K562 (cell line): ENCODE results near the gene GIPC3. TPM values are rescaled to one million over a fixed set of nuclear protein-coding genes. Genes with fewer than 3 reads are reported as not detected.

Source experiments
- ADNP ChIP-seq: fragments of 200-800 bp; sonication (Bioruptor generic); IDR thresholded peaks from 2 replicates; pipeline ENCODE4 v1.6.1; 2016; ENCODE audit warnings: missing genetic modification characterization, missing compliant biosample characterization
- ASH1L ChIP-seq: fragments of 450-650 bp; IDR thresholded peaks from 2 replicates; pipeline ENCODE4 v1.6.1; 2018; ENCODE audit warnings: borderline replicate concordance, mild to moderate bottlenecking, low read depth; ENCODE audit not compliant: partially characterized antibody
- C11orf30 ChIP-seq: fragments of 450-650 bp; IDR thresholded peaks from 2 replicates; pipeline ENCODE4 v1.6.1; 2016; ENCODE audit warnings: low read depth, mild to moderate bottlenecking
- CBFA2T3 ChIP-seq: fragments of 450-650 bp; IDR thresholded peaks from 2 replicates; pipeline ENCODE4 v1.6.1; 2017
- E2F1 ChIP-seq: sonication (generic); formaldehyde crosslinking; IDR thresholded peaks from 2 replicates; pipeline ENCODE4 v1.8.1; 2023; ENCODE audit warnings: mild to moderate bottlenecking, missing genetic modification reagents, moderate library complexity
- FOXP1 ChIP-seq: sonication (generic); formaldehyde crosslinking; IDR thresholded peaks from 2 replicates; pipeline ENCODE4 v1.8.0; 2022; ENCODE audit warnings: mild to moderate bottlenecking, missing genetic modification reagents
- HBP1 ChIP-seq: fragments of 450-650 bp; formaldehyde crosslinking; IDR thresholded peaks from 2 replicates; pipeline ENCODE4 v1.4.0; 2022; ENCODE audit warnings: missing genetic modification characterization
- ID3 ChIP-seq, 2 experiments: fragments of 250-450 bp in 1 of 2; fragments of 450-650 bp in 1 of 2; sonication (Bioruptor Pico) in 1 of 2; IDR thresholded peaks; 2 replicates each; pipeline versions ENCODE4 v1.6.1 to v1.8.0; 2016 to 2021; ENCODE audit warnings: mild to moderate bottlenecking in 2 of 2, moderate library complexity in 2 of 2, missing compliant biosample characterization in 1 of 2, missing genetic modification characterization in 1 of 2
- MYBL2 ChIP-seq, 2 experiments: fragments of 450-650 bp in 1 of 2; sonication (generic) in 1 of 2; formaldehyde crosslinking in 1 of 2; IDR thresholded peaks; 2 replicates each; pipeline versions ENCODE4 v1.6.1 to v1.8.1; 2017 to 2022; ENCODE audit warnings: borderline replicate concordance in 1 of 2, inconsistent platforms in 1 of 2, low read depth in 1 of 2, mild to moderate bottlenecking in 1 of 2, missing genetic modification reagents in 1 of 2, moderate library complexity in 1 of 2
- NR2C2 ChIP-seq, 2 experiments: fragments of 200-800 bp in 1 of 2; sonication (Bioruptor generic) in 1 of 2; sonication (generic) in 1 of 2; formaldehyde crosslinking in 1 of 2; IDR thresholded peaks; 2 replicates each; pipeline versions ENCODE4 v1.6.1 to v1.8.0; 2016 to 2022; ENCODE audit warnings: mild to moderate bottlenecking in 1 of 2, missing compliant biosample characterization in 1 of 2, missing genetic modification characterization in 1 of 2, missing genetic modification reagents in 1 of 2
- POLR2A ChIP-seq: fragments of 450-650 bp; conservative IDR thresholded peaks from 2 replicates; pipeline ENCODE4 v1.6.1; 2016
- TARDBP ChIP-seq: fragments of 450-650 bp; IDR thresholded peaks from 2 replicates; pipeline ENCODE4 v1.6.1; 2016
- TGIF2 ChIP-seq: sonication (generic); formaldehyde crosslinking; IDR thresholded peaks from 2 replicates; pipeline ENCODE4 v1.8.1; 2022; ENCODE audit warnings: mild to moderate bottlenecking, missing genetic modification reagents, moderate library complexity
- USF2 ChIP-seq: sonication (generic); formaldehyde crosslinking; IDR thresholded peaks from 2 replicates; pipeline ENCODE4 v1.5.0; 2020; ENCODE audit warnings: missing genetic modification reagents
- ZBTB34 ChIP-seq: fragments of 250-450 bp; sonication (Bioruptor Pico); IDR thresholded peaks from 2 replicates; pipeline ENCODE4 v1.8.0; 2021; ENCODE audit warnings: mild to moderate bottlenecking, moderate library complexity
- ZNF780A ChIP-seq: fragments of 250-450 bp; sonication (Bioruptor Pico); IDR thresholded peaks from 2 replicates; pipeline ENCODE4 v1.5.0; 2021; ENCODE audit warnings: mild to moderate bottlenecking
- polyA plus RNA-seq, 8 experiments: library from polyadenylated mRNA; depleted of rRNA in 4 of 8; stranded (reverse) in 5 of 8; unstranded in 3 of 8; fragments of >200 nt; fragmentation: Nextera tagmentation in 2 of 8; fragmentation: Illumina TruSeq in 1 of 8; extraction: Ambion mirVana in 2 of 8; extraction: Trizol in 1 of 8; gene quantifications; 2 replicates each; pipeline versions ENCODE4 v1.2.1 to v1.2.3, GENCODE V29; 2011 to 2014; ENCODE audit warnings: inconsistent platforms in 1 of 8, missing spikeins in 1 of 8
- total RNA-seq, 7 experiments: library from RNA; depleted of rRNA in 6 of 7; stranded (reverse); fragments of >200 nt in 6 of 7; fragmentation: Illumina TruSeq in 2 of 7; extraction: Trizol in 2 of 7; gene quantifications; 2 replicates each; pipeline versions ENCODE4 v1.2.1 to v1.2.3, GENCODE V29; 2011 to 2021; ENCODE audit warnings: low replicate concordance in 1 of 7

GIPC3 gene
- total and polyA plus RNA-seq, 9 of the 15 experiments (the other 6 are each of a cell fraction or from before 2014, with no cell fraction given) = 0.03 to 3.6 (median 1.5) TPM; not detected in 1

DNA sequence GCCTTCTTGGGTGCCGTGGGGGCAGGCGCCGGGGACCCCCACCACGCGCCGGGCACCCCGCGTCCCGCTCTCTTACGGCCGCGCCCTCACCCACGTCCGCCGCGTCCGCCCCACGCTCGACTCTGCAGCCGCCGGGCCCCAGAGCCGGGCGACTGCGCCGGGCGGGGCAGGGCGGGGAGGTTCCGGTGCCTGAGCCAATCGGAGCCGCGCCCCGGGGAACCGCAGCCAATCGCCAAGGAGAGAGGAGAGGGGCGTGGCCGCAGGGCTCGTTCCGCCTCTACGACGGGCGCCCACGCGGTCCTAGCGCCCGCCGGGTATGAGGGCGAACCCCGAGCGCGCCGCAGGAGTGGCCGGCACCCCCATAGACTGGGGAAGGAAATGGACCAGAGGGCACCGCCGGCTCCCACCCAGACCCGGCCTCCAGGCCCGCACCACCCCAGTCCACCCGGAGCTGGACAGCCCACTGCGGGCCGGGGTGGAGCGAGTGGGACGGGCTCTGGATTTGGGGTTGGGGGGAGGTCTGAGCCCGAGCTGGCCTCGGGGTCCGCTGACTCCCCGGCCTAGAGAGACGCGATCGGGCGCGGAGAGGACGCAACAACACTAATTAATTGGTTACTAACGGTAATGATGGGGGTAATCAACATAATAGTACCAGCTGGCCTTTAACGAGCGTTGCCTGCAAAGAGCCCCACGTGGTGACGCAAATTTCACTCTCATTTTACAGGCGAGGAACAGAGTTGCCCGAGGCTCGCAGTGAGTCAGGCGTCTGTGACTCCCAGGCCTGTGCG, 27.6 kb upstream of the GIPC3 start, which contains the start of gene MFSD12 (continued):
- no peak for TF ChIP-seq ID3 (CRISPR knock-in tag; IDR thresholded peaks at IDR 0.05)
- TF ChIP-seq ID3 (tag; IDR thresholded peaks at IDR 0.05) = peak; percentile 19; the same call in 1 of the 2 replicates
- TF ChIP-seq TGIF2 (CRISPR knock-in tag) = peak; percentile 44; the same call in 1 of the 2 replicates
- TF ChIP-seq TARDBP = peak; percentile 12; the same call in 1 of the 2 replicates
- TF ChIP-seq ZBTB34 (CRISPR knock-in tag) = no peak
- TF ChIP-seq ZNF780A (CRISPR knock-in tag) = no peak
- TF ChIP-seq C11orf30 = 0 out of 2 replicates have a peak, but pooled peaks have one; percentile 9
- peak; percentile 21; the same call in 1 of the 2 replicates for TF ChIP-seq NR2C2 (CRISPR knock-in tag; IDR thresholded peaks at IDR 0.05)
- no peak for TF ChIP-seq NR2C2 (tag; IDR thresholded peaks at IDR 0.05)
- TF ChIP-seq MYBL2 (IDR thresholded peaks at IDR 0.05; ENCODE audit: low read depth) = no peak
- no peak for TF ChIP-seq MYBL2 (CRISPR knock-in tag; IDR thresholded peaks at IDR 0.05; ENCODE audit: borderline replicate concordance)
- 0 out of 2 replicates have a peak, but pooled peaks have one; percentile 2 for TF ChIP-seq CBFA2T3
- TF ChIP-seq USF2 (CRISPR knock-in tag) = peak; percentile 57; the same call in 1 of the 2 replicates
- 0 out of 2 replicates have a peak, but pooled peaks have one; percentile 20 for TF ChIP-seq FOXP1 (CRISPR knock-in tag)
- TF ChIP-seq E2F1 (CRISPR knock-in tag) = peak; percentile 60; the same call in 1 of the 2 replicates
- no peak for TF ChIP-seq ADNP
- peak; percentile 71 for TF ChIP-seq ASH1L
- peak; percentile 68 for TF ChIP-seq POLR2A
- TF ChIP-seq HBP1 (CRISPR knock-in tag) = 0 out of 2 replicates have a peak, but pooled peaks have one; percentile 6
